ENCODE measurements around the gene LTBP1. TPM values are rescaled to one million over a fixed set of nuclear protein-coding genes. Genes with fewer than 3 reads are reported as not detected.

The LTBP1 gene
- total and polyA plus RNA-seq, 2 of the 13 experiments (the other 11 are each of a cell fraction or from before 2014, with no cell fraction given) = 0.12 to 0.22 TPM

GRCh38 chr2:33034784-33035183, 88.0 kb downstream of the LTBP1 start (continued):
- TF ChIP-seq ZNF841 (CRISPR knock-in tag; IDR thresholded peaks at IDR 0.05; ENCODE audit: borderline replicate concordance) = no peak
- TF ChIP-seq SAFB2 (CRISPR knock-in tag; IDR thresholded peaks at IDR 0.05; ENCODE audit: borderline replicate concordance, low read depth) = no peak
- TF ChIP-seq ZNF34 (CRISPR knock-in tag; IDR thresholded peaks at IDR 0.05; ENCODE audit: borderline replicate concordance) = no peak
- no peak for TF ChIP-seq AHDC1 (CRISPR knock-in tag; IDR thresholded peaks at IDR 0.05; ENCODE audit: borderline replicate concordance)
- TF ChIP-seq ZNF737 (CRISPR knock-in tag; IDR thresholded peaks at IDR 0.05; ENCODE audit: borderline replicate concordance) = no peak
- no peak for TF ChIP-seq GLI4 (CRISPR knock-in tag; IDR thresholded peaks at IDR 0.05; ENCODE audit: borderline replicate concordance)
- TF ChIP-seq STAG1 (CRISPR knock-in tag; IDR thresholded peaks at IDR 0.05) = peak; percentile 40
- TF ChIP-seq GMEB2 (CRISPR knock-in tag; IDR thresholded peaks at IDR 0.05; ENCODE audit: low read depth) = no peak
- TF ChIP-seq CTCF (CRISPR knock-in tag; IDR thresholded peaks at IDR 0.05) = peak; percentile 27; the same call in 1 of the 2 replicates

Measured in HepG2 (cell line).